Loucy (cell line): ENCODE data around the gene CEP295NL.

Experiments
- EZH2phosphoT487 ChIP-seq: fragments of 200-600 bp; IDR thresholded peaks from 2 replicates; pipeline ENCODE4 v1.6.1; 2018; ENCODE audit warnings: antibody characterized with exemption, mild to moderate bottlenecking, moderate library complexity, borderline replicate concordance
- TF ChIP-seq, protein P1 (sequence below): fragments of 200-600 bp; sonication (generic); conservative IDR thresholded peaks from 2 replicates; pipeline ENCODE4 v1.5.1; 2014; ENCODE audit warnings: mild to moderate bottlenecking, antibody characterized with exemption, low read length

GRCh38 chr17:78905541-78905940 is 2.5 kb upstream of the CEP295NL start:
- TF ChIP-seq, protein P1, sequence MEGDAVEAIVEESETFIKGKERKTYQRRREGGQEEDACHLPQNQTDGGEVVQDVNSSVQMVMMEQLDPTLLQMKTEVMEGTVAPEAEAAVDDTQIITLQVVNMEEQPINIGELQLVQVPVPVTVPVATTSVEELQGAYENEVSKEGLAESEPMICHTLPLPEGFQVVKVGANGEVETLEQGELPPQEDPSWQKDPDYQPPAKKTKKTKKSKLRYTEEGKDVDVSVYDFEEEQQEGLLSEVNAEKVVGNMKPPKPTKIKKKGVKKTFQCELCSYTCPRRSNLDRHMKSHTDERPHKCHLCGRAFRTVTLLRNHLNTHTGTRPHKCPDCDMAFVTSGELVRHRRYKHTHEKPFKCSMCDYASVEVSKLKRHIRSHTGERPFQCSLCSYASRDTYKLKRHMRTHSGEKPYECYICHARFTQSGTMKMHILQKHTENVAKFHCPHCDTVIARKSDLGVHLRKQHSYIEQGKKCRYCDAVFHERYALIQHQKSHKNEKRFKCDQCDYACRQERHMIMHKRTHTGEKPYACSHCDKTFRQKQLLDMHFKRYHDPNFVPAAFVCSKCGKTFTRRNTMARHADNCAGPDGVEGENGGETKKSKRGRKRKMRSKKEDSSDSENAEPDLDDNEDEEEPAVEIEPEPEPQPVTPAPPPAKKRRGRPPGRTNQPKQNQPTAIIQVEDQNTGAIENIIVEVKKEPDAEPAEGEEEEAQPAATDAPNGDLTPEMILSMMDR = no peak
- TF ChIP-seq EZH2phosphoT487 = no peak
